Activated T-cell treated with anti-CD3 and anti-CD28 coated beads for 4 hours (primary cell): ENCODE data around the gene UGT1A3.
"Not testable (repeated sequence)": the region's sequence is repeated elsewhere in the genome, so short reads cannot be mapped to it uniquely, and the experiment has no call there.

Experiments
- DNase-seq: peaks from one replicate; pipeline ENCODE4 v3.0.0-alpha.2; 2020

Gene UGT1A3

GRCh38 chr2:233708942-233709341, 19.9 kb upstream of the UGT1A3 start:
- DNase-seq, result no peak

- peak; percentile 47 for DNase-seq
These were observed 17.4 kb upstream of the UGT1A3 start for GRCh38 chr2:233711312-233712008.

GRCh38 chr2:233712611-233713261, 16.1 kb upstream of the UGT1A3 start, which contains the start of gene UGT1A5:
Gene UGT1A5 (plus strand): TSS chr2:233712907. CDS start chr2:233712992, 85 bp downstream.
- DNase-seq, result no peak

- no peak for DNase-seq
These were observed 15.6 kb upstream of the UGT1A3 start for GRCh38 chr2:233713262-233713615.

- DNase-seq, result no peak
These were observed 14.7 kb upstream of the UGT1A3 start for GRCh38 chr2:233714121-233714520.

- DNase-seq, result no peak
These were observed 10.3 kb upstream of the UGT1A3 start, which contains the start of gene UGT1A4 for GRCh38 chr2:233718552-233718951. Gene UGT1A4 (plus strand): TSS chr2:233718736. CDS start chr2:233718821, 85 bp downstream.

GRCh38 chr2:233736868-233737653, 8.2 kb downstream of the UGT1A3 start:
- DNase-seq, result not testable (repeated sequence)

GRCh38 chr2:233740870-233741269, 12.0 kb downstream of the UGT1A3 start:
- DNase-seq, result no peak

GRCh38 chr2:233743464-233744259, 14.8 kb downstream of the UGT1A3 start:
- no peak for DNase-seq

GRCh38 chr2:233745073-233745755, 16.4 kb downstream of the UGT1A3 start:
- DNase-seq, result no peak

- not testable (repeated sequence) for DNase-seq
These were observed 17.0 kb downstream of the UGT1A3 start for GRCh38 chr2:233745838-233746237.

- DNase-seq, result no peak
These were observed 17.8 kb downstream of the UGT1A3 start for GRCh38 chr2:233746475-233747282.

- DNase-seq, result no peak
These were observed 18.4 kb downstream of the UGT1A3 start for GRCh38 chr2:233747283-233747544.

- not testable (repeated sequence) for DNase-seq
These were observed 21.8 kb downstream of the UGT1A3 start for GRCh38 chr2:233750689-233751088.

- DNase-seq, result not testable (repeated sequence)
These were observed 22.6 kb downstream of the UGT1A3 start for GRCh38 chr2:233751212-233752009.

GRCh38 chr2:233754872-233755611, 26.2 kb downstream of the UGT1A3 start:
- no peak for DNase-seq

- DNase-seq, result no peak
These were observed 27.7 kb downstream of the UGT1A3 start for GRCh38 chr2:233756429-233757081.

- DNase-seq, result no peak
These were observed 29.3 kb downstream of the UGT1A3 start for GRCh38 chr2:233758141-233758540.

- DNase-seq, result no peak
These were observed 30.0 kb downstream of the UGT1A3 start for GRCh38 chr2:233758849-233759248.
